H9 (cell line): ENCODE measurements around the gene CFAP65. TPM values are rescaled to one million over a fixed set of nuclear protein-coding genes. Genes with fewer than 3 reads are reported as not detected.

Experiments used
- DNase-seq: peaks from one replicate; pipeline ENCODE4 v3.0.0-alpha.2; 2017
- H2AFZ ChIP-seq: one replicate; pipeline ENCODE4 v1.6.1; 2013; ENCODE audit warnings: mild to moderate bottlenecking, low read length, control low read depth, moderate library complexity
- H2AK5ac ChIP-seq: 2 replicates; pipeline ENCODE4 v1.6.1; 2013; ENCODE audit warnings: low read length, control low read depth, mixed read lengths; ENCODE audit not compliant: insufficient read length
- H2BK120ac ChIP-seq: one replicate; pipeline ENCODE4 v1.6.1; 2013; ENCODE audit warnings: low read depth, mild to moderate bottlenecking, low read length, control low read depth, inconsistent platforms; ENCODE audit not compliant: poor library complexity, severe bottlenecking
- H2BK12ac ChIP-seq: 2 replicates; pipeline ENCODE4 v1.6.1; 2013; ENCODE audit warnings: low read length, control low read depth, mixed read lengths, low read depth; ENCODE audit not compliant: insufficient read length
- H2BK15ac ChIP-seq: 2 replicates; pipeline ENCODE4 v1.6.1; 2013; ENCODE audit warnings: low read depth, low read length, control low read depth
- H2BK20ac ChIP-seq: one replicate; pipeline ENCODE4 v1.6.1; 2013; ENCODE audit warnings: low read depth, mild to moderate bottlenecking, low read length, control low read depth, inconsistent platforms; ENCODE audit not compliant: poor library complexity, severe bottlenecking
- H2BK5ac ChIP-seq: 2 replicates; pipeline ENCODE4 v1.6.1; 2013; ENCODE audit warnings: low read length, control low read depth, mixed read lengths; ENCODE audit not compliant: insufficient read length
- H3K14ac ChIP-seq: 2 replicates; pipeline ENCODE4 v1.6.1; 2013; ENCODE audit warnings: low read length, control low read depth; ENCODE audit not compliant: insufficient read depth
- H3K18ac ChIP-seq: 2 replicates; pipeline ENCODE4 v1.6.1; 2013; ENCODE audit warnings: low read depth, mild to moderate bottlenecking, mixed read lengths, low read length, control low read depth; ENCODE audit not compliant: insufficient read length
- H3K23ac ChIP-seq: 2 replicates; pipeline ENCODE4 v1.6.1; 2013; ENCODE audit warnings: low read length, control low read depth, mixed read lengths, low read depth; ENCODE audit not compliant: insufficient read length
- H3K23me2 ChIP-seq: 2 replicates; pipeline ENCODE4 v1.6.1; 2013; ENCODE audit warnings: low read depth, mild to moderate bottlenecking, mixed read lengths, low read length, control low read depth; ENCODE audit not compliant: insufficient read length, poor library complexity, severe bottlenecking
- H3K27ac ChIP-seq: 2 replicates; pipeline ENCODE4 v1.5.1; 2013; ENCODE audit warnings: low read length, control low read depth, mixed read lengths, low read depth; ENCODE audit not compliant: insufficient read length
- H3K27me3 ChIP-seq: 2 replicates; pipeline ENCODE4 v1.6.1; 2013; ENCODE audit warnings: low read length, control low read depth, inconsistent platforms; ENCODE audit not compliant: insufficient read depth
- H3K4ac ChIP-seq: 2 replicates; pipeline ENCODE4 v1.6.1; 2013; ENCODE audit warnings: low read depth, mild to moderate bottlenecking, control low read depth, inconsistent platforms, low read length, moderate library complexity
- H3K4me1 ChIP-seq: 2 replicates; pipeline ENCODE4 v1.6.1; 2013; ENCODE audit warnings: low read length, control low read depth, inconsistent platforms; ENCODE audit not compliant: insufficient read depth
- H3K4me2 ChIP-seq: 2 replicates; pipeline ENCODE4 v1.6.1; 2013; ENCODE audit warnings: low read length, control low read depth, mixed read lengths; ENCODE audit not compliant: insufficient read length, insufficient read depth
- H3K56ac ChIP-seq: 2 replicates; pipeline ENCODE4 v1.6.1; 2013; ENCODE audit warnings: low read depth, mild to moderate bottlenecking, mixed read lengths, low read length, control low read depth; ENCODE audit not compliant: insufficient read length
- H3K79me1 ChIP-seq: 2 replicates; pipeline ENCODE4 v1.6.1; 2013; ENCODE audit warnings: low read depth, mild to moderate bottlenecking, moderate library complexity, low read length, control low read depth, inconsistent platforms; ENCODE audit not compliant: insufficient read depth, poor library complexity, severe bottlenecking
- H3K79me2 ChIP-seq: 2 replicates; pipeline ENCODE4 v1.6.1; 2013; ENCODE audit warnings: low read length, control low read depth, inconsistent platforms; ENCODE audit not compliant: insufficient read depth
- H3K9ac ChIP-seq: 2 replicates; pipeline ENCODE4 v1.6.1; 2013; ENCODE audit warnings: low read length, control low read depth, mixed read lengths; ENCODE audit not compliant: insufficient read length; ENCODE audit errors: extremely low read depth
- H3K9me3 ChIP-seq: one replicate; pipeline ENCODE4 v1.6.1; 2013; ENCODE audit warnings: low read depth, low read length, inconsistent platforms; ENCODE audit not compliant: control insufficient read depth
- H3T11ph ChIP-seq: one replicate; pipeline ENCODE4 v1.6.1; 2013; ENCODE audit warnings: mild to moderate bottlenecking, low read length, control low read depth, inconsistent platforms
- H4K20me1 ChIP-seq: one replicate; pipeline ENCODE4 v1.6.1; 2013; ENCODE audit not compliant: control insufficient read depth, insufficient read length, insufficient read depth
- H4K5ac ChIP-seq: 2 replicates; pipeline ENCODE4 v1.6.1; 2013; ENCODE audit warnings: low read depth, mild to moderate bottlenecking, mixed read lengths, low read length, control low read depth; ENCODE audit not compliant: insufficient read length
- H4K8ac ChIP-seq: replicated peaks from 2 replicates; pipeline ENCODE4 v1.6.1; 2013; ENCODE audit warnings: low read length, control low read depth, mixed read lengths, low read depth; ENCODE audit not compliant: insufficient read length
- H4K91ac ChIP-seq: 2 replicates; pipeline ENCODE4 v1.6.1; 2013; ENCODE audit warnings: low read depth, mild to moderate bottlenecking, moderate library complexity, mixed read lengths, low read length, control low read depth; ENCODE audit not compliant: insufficient read length
- H3K27ac Mint-ChIP-seq, 3 experiments: 2 replicates in 2 of 3; 3 replicates in 1 of 3; pipeline ENCODE4 v1.8.0; 2020 to 2021; ENCODE audit warnings: mixed read lengths in 3 of 3, mild to moderate bottlenecking in 1 of 3, moderate library complexity in 1 of 3
- H3K27me3 Mint-ChIP-seq: 2 replicates; pipeline ENCODE4 v1.8.0; 2021; ENCODE audit warnings: low read depth, mild to moderate bottlenecking, moderate library complexity, mixed read lengths
- H3K36me3 Mint-ChIP-seq, 3 experiments: 2 replicates in 2 of 3; 3 replicates in 1 of 3; pipeline ENCODE4 v1.8.0; 2020 to 2021; ENCODE audit warnings: low read depth in 3 of 3, mixed read lengths in 3 of 3; ENCODE audit not compliant: insufficient read depth in 1 of 3
- H3K4me1 Mint-ChIP-seq, 2 experiments: 2 replicates each; pipeline ENCODE4 v1.8.0; 2020; ENCODE audit warnings: mixed read lengths in 2 of 2
- H3K4me3 Mint-ChIP-seq, 2 experiments: 2 replicates in 1 of 2; 3 replicates in 1 of 2; pipeline ENCODE4 v1.8.0; 2020 to 2021; ENCODE audit warnings: mild to moderate bottlenecking in 2 of 2, mixed read lengths in 2 of 2, moderate library complexity in 1 of 2
- H3K9me3 Mint-ChIP-seq, 2 experiments: 2 replicates in 1 of 2; 3 replicates in 1 of 2; pipeline ENCODE4 v1.8.0; 2020; ENCODE audit warnings: mild to moderate bottlenecking in 2 of 2, mixed read lengths in 2 of 2, moderate library complexity in 1 of 2
- WGBS: extraction: QIAGEN DNeasy Blood & Tissue Kit; methylation state at CpG from one replicate; pipeline ENCODE4 v1.1.7; 2013; ENCODE audit warnings: missing lambda C conversion rate, low lambda C conversion rate, mixed read lengths; ENCODE audit not compliant: insufficient read length; ENCODE audit errors: extremely low coverage; 5-methylcytosine and 5-hydroxymethylcytosine counted together
- total RNA-seq: library from RNA; stranded (reverse); gene quantifications from 2 replicates; pipeline ENCODE4 v1.2.1, GENCODE V29; 2021
- TF ChIP-seq, protein P1 (sequence below): fragments of 200-600 bp; sonication (generic); conservative IDR thresholded peaks from 3 replicates; pipeline ENCODE4 v1.8.0; 2021; ENCODE audit warnings: antibody characterized with exemption, mild to moderate bottlenecking

CFAP65 gene
- total RNA-seq, 1 experiment from 2014 or later = 0.20 TPM

DNA sequence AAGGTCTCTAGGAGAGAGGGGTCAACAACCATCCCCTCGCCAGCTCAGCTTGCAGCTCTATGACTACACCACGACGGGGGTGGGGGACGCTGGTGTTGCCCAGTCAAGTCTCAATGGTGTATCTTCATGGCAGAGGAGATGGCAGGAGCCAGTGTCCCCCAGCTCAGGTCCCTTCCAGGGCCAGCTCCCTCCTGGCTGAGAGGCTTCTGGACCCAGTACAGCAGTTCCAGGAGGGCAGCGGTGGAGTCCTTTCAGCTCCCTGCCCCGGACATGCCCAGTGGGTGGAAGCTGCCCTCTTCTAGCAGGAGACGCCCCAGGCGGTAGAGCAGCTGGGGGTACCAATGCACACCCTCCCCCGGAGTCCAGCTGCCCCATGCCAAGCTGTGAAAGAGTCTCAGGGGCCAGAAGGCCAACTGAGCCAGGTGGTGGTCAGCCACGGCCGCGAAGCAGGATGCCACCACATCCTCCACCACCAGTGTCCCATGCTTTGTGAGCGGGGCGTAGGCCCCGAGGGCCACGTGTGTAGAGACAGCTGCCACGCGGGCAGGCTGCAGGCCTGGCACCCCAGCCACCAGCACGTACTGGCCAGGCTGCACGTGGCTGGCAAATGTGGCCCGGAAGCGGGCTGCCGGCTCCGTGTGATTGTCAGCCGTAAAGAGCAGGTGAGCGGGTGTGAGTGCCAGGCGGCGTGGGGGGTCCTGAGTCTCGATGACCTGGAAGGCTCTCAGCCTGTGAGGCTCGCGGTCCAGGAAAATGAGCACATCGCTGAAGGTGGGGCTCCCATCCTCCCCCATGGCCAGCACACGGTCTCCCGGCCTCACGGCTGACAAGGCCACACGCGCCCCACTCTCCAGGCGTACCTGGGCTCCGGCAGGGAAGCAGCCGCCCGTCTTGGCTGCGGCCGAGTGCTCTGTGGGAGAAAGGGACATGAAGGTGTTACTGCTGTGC is 13.9 kb upstream of the CFAP65 start:
- H3K27me3 Mint-ChIP-seq = peaks cover 92% of the 10 kb centered on the region
- no peaks in the 10 kb centered on the region for H3K4me1 ChIP-seq
- no CpG with 5 or more reads among the region's 43 CpGs for whole genome bisulfite sequencing

More for the DNA sequence above, 13.9 kb upstream of the CFAP65 start:
- Histone ChIP-seq H3K14ac (no peak overlapping the region), H3K4ac (no peak overlapping the region), H3K4me2 (no peak overlapping the region), H2AFZ (no peak overlapping the region), H3K79me1 (no peaks in the 10 kb centered on the region), H3K9ac (no peak overlapping the region), H4K5ac (no peak overlapping the region), H3K23me2 (no peaks in the 10 kb centered on the region), H2BK12ac (no peak overlapping the region), H3K79me2 (no peaks in the 10 kb centered on the region), H4K8ac (no peak overlapping the region), H3K27me3 (peaks cover 44% of the 10 kb centered on the region), H3K56ac (no peak overlapping the region), H3K18ac (no peak overlapping the region), H3K9me3 (no peaks in the 10 kb centered on the region), H2BK5ac (no peak overlapping the region), H3K27ac (no peak overlapping the region), H2AK5ac (no peak overlapping the region), H2BK20ac (no peak overlapping the region), H2BK120ac (no peak overlapping the region), H3K23ac (no peak overlapping the region), H4K20me1 (no peaks in the 10 kb centered on the region), H2BK15ac (no peak overlapping the region), H4K91ac (no peak overlapping the region), H3T11ph (no peak overlapping the region)
- TF ChIP-seq, protein P1, sequence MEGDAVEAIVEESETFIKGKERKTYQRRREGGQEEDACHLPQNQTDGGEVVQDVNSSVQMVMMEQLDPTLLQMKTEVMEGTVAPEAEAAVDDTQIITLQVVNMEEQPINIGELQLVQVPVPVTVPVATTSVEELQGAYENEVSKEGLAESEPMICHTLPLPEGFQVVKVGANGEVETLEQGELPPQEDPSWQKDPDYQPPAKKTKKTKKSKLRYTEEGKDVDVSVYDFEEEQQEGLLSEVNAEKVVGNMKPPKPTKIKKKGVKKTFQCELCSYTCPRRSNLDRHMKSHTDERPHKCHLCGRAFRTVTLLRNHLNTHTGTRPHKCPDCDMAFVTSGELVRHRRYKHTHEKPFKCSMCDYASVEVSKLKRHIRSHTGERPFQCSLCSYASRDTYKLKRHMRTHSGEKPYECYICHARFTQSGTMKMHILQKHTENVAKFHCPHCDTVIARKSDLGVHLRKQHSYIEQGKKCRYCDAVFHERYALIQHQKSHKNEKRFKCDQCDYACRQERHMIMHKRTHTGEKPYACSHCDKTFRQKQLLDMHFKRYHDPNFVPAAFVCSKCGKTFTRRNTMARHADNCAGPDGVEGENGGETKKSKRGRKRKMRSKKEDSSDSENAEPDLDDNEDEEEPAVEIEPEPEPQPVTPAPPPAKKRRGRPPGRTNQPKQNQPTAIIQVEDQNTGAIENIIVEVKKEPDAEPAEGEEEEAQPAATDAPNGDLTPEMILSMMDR = no peak
- H3K27ac Mint-ChIP-seq = no peak overlapping the region
- no peak overlapping the region for H3K4me3 Mint-ChIP-seq
- DNase-seq = no peak
- no peaks in the 10 kb centered on the region; a peak in 1 of 5 replicates for H3K9me3 Mint-ChIP-seq
- H3K4me1 Mint-ChIP-seq = peaks cover 9 to 17% of the 10 kb centered on the region in 2 experiments; a peak in 3 of 4 replicates
- no peaks in the 10 kb centered on the region for H3K36me3 Mint-ChIP-seq
